SK-MEL-5 (cell line): ENCODE results near the gene ACE2. TPM values are rescaled to one million over a fixed set of nuclear protein-coding genes. Genes with fewer than 3 reads are reported as not detected.

ENCODE experiments used
- DNase-seq: peaks from one replicate; pipeline ENCODE4 v3.0.0-alpha.2; 2016; ENCODE audit warnings: low read depth, low spot score
- in situ Hi-C: cut with HindIII; loops from 2 replicates; pipeline ENCODE4 v1.10.0; 2016; ENCODE audit warnings: low sequenced_read_pairs, high pct_unique_total_duplicates, low pct_unique_long_range_greater_than_20kb
- total RNA-seq: library from RNA; depleted of rRNA; stranded (reverse); fragments of >200 nt; shearing (Covaris generic); gene quantifications from 2 replicates; pipeline ENCODE4 v1.2.3, GENCODE V29; 2014; rRNA removed

ACE2 gene
- total RNA-seq, 1 experiment from 2014 or later, result 0.05 TPM

GRCh38 chrX:15525664-15526416 is 74.9 kb downstream of the ACE2 start:
- in situ Hi-C loops, result no loop called here
- DNase-seq, result no peak

GRCh38 chrX:15524417-15524816 is 76.3 kb downstream of the ACE2 start:
- no peak for DNase-seq
- in situ Hi-C loops, result no loop called here

GRCh38 chrX:15523088-15523487 is 77.7 kb downstream of the ACE2 start:
- in situ Hi-C loops, result no loop called here
- DNase-seq, result no peak

- in situ Hi-C loops, result no loop called here
- no peak for DNase-seq
Measured at GRCh38 chrX:15522464-15522863, 78.3 kb downstream of the ACE2 start.

GRCh38 chrX:15515931-15516330 is 84.8 kb downstream of the ACE2 start:
- in situ Hi-C loops, result no loop called here
- no peak for DNase-seq

GRCh38 chrX:15514279-15514678 is 86.5 kb downstream of the ACE2 start:
- DNase-seq, result no peak
- in situ Hi-C loops, result no loop called here

- no peak for DNase-seq
Measured at GRCh38 chrX:15512401-15512965, 88.3 kb downstream of the ACE2 start.

GRCh38 chrX:15511563-15511962 is 89.2 kb downstream of the ACE2 start:
- DNase-seq, result peak; percentile 93
- in situ Hi-C loops, result no loop called here

More at GRCh38 chrX:15512401-15512965, 88.3 kb downstream of the ACE2 start:
- in situ Hi-C loops, result no loop called here

Other genes starting within 250 kb of the ACE2 start
- gene VEGFD, start 216.5 kb downstream of the ACE2 start, total RNA-seq, result 0.21 and 0.34 TPM in 2 replicates
- gene PIR, start 107.6 kb downstream of the ACE2 start, total RNA-seq, result 333 and 344 TPM in 2 replicates
- 0.32 and 0.40 TPM in 2 replicates for gene BMX, start 100.2 kb downstream of the ACE2 start, total RNA-seq
- 0.85 and 1.3 TPM in 2 replicates for gene CLTRN, start 63.8 kb upstream of the ACE2 start, total RNA-seq
- 3.0 and 6.0 TPM in 2 replicates for gene CA5B, start 137.3 kb upstream of the ACE2 start, total RNA-seq
- gene ZRSR2, start 189.5 kb upstream of the ACE2 start, total RNA-seq, result 3.8 and 7.0 TPM in 2 replicates